ENCODE measurements around the gene DSG3. TPM values are rescaled to one million over a fixed set of nuclear protein-coding genes. Genes with fewer than 3 reads are reported as not detected.

The DSG3 gene
- total RNA-seq, 1 experiment from 2014 or later = 0.05 TPM

DNA sequence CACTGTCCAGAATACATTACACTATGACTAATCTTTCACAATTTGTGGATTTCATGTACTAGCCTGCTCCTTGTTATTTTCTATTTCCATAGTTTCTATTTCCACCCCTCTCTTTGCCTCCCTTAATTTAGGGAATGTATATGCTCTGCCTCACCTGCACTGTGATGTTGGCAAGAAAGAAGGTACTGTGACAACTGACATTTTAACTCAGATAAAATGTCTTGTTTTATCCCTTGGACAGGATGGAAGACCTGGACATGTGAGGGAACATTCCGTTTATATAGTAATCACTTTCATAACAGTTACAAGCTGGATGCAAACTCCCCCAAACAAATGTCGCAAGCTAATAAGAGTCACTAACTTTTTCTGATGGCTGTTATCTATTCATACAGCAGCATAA, 21.5 kb upstream of the DSG3 start:
- no peak for ATAC-seq
- H3K9me3 ChIP-seq (ENCODE audit: control insufficient read depth in 1 of 2, insufficient read depth in 1 of 2, low read depth in 1 of 2, low read length in 2 of 2) = no peaks in the 10 kb centered on the region
- no peak overlapping the region for H3K4me3 ChIP-seq (replicated peaks in 1 of 2; ENCODE audit: low read depth in 1 of 2, low read length in 2 of 2)
- no peak overlapping the region for H3K4me2 ChIP-seq (ENCODE audit: low read length)
- no peaks in the 10 kb centered on the region for H3K9me2 ChIP-seq (ENCODE audit: insufficient read depth)
- H3K36me3 ChIP-seq (ENCODE audit: control insufficient read depth in 1 of 2, insufficient read depth in 2 of 2, low read length in 2 of 2) = no peaks in the 10 kb centered on the region
- CTCF ChIA-PET = no interaction called here
- intact Hi-C loops (cut with micrococcal nuclease) = loop anchor here (10.0 kb wide), 2 partner anchors 299 to 529 kb away; no protein-coding TSS in a partner anchor
- RAD21 ChIA-PET (ENCODE audit: low non-redundant PET in 1 of 2, low total read pairs in 2 of 2, uncharacterized antibody in 2 of 2, unreplicated experiment in 2 of 2) = no interaction called here
- no peak overlapping the region for H3K27ac ChIP-seq (ENCODE audit: low read depth, low read length)
- no TSS peak for BruUV-seq (replicated peaks)
- DNase-seq (ENCODE audit: low read depth, low spot score) = no peak
- no peaks in the 10 kb centered on the region for H3K79me2 ChIP-seq (ENCODE audit: insufficient read depth, low read length)
- no peak overlapping the region for H2AFZ ChIP-seq (ENCODE audit: low read depth, low read length, poor library complexity, severe bottlenecking)
- no peaks in the 10 kb centered on the region for H4K20me1 ChIP-seq (ENCODE audit: insufficient read depth)
- H3K4me1 ChIP-seq (ENCODE audit: control insufficient read depth in 1 of 2, insufficient read depth in 2 of 2, low read length in 2 of 2) = peaks cover 5 to 26% of the 10 kb centered on the region in 2 experiments; a peak in 3 of 4 replicates
- H3K27me3 ChIP-seq (ENCODE audit: insufficient read depth, low read length) = no peaks in the 10 kb centered on the region
- POLR2A ChIA-PET = no interaction called here
- no peak for TF ChIP-seq ZFX (IDR thresholded peaks at IDR 0.05)
- H3K9ac ChIP-seq (ENCODE audit: low read length) = no peak overlapping the region

DNA sequence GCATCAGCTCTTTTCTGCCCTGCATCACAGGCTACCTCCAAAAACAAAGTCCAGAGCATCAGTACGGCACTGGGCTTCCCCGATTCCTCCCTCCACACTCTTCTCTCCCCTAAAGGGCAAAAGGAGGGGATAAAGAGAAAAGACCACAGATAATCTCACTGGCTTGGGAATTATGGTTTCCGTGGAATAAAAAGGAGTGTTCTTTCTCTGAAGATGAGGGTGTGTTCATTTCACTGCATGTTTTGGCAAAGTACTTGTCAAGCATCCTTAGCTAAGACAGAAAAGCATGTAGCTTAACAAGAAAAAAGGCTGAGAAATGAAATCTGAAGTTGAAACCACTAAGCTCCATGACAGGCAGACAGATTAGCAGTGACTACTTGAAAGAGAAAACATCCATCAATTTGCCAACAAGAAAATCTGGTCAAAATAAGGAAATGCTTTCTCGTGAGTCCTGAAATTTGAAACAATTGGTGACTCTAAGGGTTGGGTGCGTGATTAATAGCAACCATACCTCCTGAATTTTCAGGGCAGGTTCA, 20.6 kb upstream of the DSG3 start:
- Histone ChIP-seq H3K27me3 (ENCODE audit: insufficient read depth, low read length) (no peaks in the 10 kb centered on the region), H3K4me1 (ENCODE audit: control insufficient read depth in 1 of 2, insufficient read depth in 2 of 2, low read length in 2 of 2) (peaks cover 5 to 26% of the 10 kb centered on the region in 2 experiments; a peak in 3 of 4 replicates), H4K20me1 (ENCODE audit: insufficient read depth) (no peaks in the 10 kb centered on the region), H3K36me3 (ENCODE audit: control insufficient read depth in 1 of 2, insufficient read depth in 2 of 2, low read length in 2 of 2) (no peaks in the 10 kb centered on the region), H3K4me3 (replicated peaks in 1 of 2; ENCODE audit: low read depth in 1 of 2, low read length in 2 of 2) (no peak overlapping the region), H3K79me2 (ENCODE audit: insufficient read depth, low read length) (no peaks in the 10 kb centered on the region), H3K27ac (ENCODE audit: low read depth, low read length) (no peak overlapping the region), H2AFZ (ENCODE audit: low read depth, low read length, poor library complexity, severe bottlenecking) (no peak overlapping the region), H3K9me2 (ENCODE audit: insufficient read depth) (no peaks in the 10 kb centered on the region), H3K9me3 (ENCODE audit: control insufficient read depth in 1 of 2, insufficient read depth in 1 of 2, low read depth in 1 of 2, low read length in 2 of 2) (no peaks in the 10 kb centered on the region), H3K4me2 (ENCODE audit: low read length) (no peak overlapping the region), H3K9ac (ENCODE audit: low read length) (no peak overlapping the region)
- intact Hi-C loops (cut with micrococcal nuclease) = loop anchor here (10.0 kb wide), 2 partner anchors 298 to 528 kb away; no protein-coding TSS in a partner anchor
- DNase-seq (ENCODE audit: low read depth, low spot score) = no peak
- ChIA-PET CTCF (no interaction called here), POLR2A (no interaction called here), RAD21 (ENCODE audit: low non-redundant PET in 1 of 2, low total read pairs in 2 of 2, uncharacterized antibody in 2 of 2, unreplicated experiment in 2 of 2) (no interaction called here)
- BruUV-seq (replicated peaks) = no TSS peak
- no peak for ATAC-seq
- TF ChIP-seq SIN3A (IDR thresholded peaks at IDR 0.05; ENCODE audit: low read depth) = no peak
- TF ChIP-seq, protein P1, sequence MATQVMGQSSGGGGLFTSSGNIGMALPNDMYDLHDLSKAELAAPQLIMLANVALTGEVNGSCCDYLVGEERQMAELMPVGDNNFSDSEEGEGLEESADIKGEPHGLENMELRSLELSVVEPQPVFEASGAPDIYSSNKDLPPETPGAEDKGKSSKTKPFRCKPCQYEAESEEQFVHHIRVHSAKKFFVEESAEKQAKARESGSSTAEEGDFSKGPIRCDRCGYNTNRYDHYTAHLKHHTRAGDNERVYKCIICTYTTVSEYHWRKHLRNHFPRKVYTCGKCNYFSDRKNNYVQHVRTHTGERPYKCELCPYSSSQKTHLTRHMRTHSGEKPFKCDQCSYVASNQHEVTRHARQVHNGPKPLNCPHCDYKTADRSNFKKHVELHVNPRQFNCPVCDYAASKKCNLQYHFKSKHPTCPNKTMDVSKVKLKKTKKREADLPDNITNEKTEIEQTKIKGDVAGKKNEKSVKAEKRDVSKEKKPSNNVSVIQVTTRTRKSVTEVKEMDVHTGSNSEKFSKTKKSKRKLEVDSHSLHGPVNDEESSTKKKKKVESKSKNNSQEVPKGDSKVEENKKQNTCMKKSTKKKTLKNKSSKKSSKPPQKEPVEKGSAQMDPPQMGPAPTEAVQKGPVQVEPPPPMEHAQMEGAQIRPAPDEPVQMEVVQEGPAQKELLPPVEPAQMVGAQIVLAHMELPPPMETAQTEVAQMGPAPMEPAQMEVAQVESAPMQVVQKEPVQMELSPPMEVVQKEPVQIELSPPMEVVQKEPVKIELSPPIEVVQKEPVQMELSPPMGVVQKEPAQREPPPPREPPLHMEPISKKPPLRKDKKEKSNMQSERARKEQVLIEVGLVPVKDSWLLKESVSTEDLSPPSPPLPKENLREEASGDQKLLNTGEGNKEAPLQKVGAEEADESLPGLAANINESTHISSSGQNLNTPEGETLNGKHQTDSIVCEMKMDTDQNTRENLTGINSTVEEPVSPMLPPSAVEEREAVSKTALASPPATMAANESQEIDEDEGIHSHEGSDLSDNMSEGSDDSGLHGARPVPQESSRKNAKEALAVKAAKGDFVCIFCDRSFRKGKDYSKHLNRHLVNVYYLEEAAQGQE (IDR thresholded peaks at IDR 0.05; ENCODE audit: low read depth) = no peak
- TF ChIP-seq SRF (IDR thresholded peaks at IDR 0.05; ENCODE audit: low read depth) = no peak
- TF ChIP-seq JUND (IDR thresholded peaks at IDR 0.05) = no peak
- TF ChIP-seq, protein P2, sequence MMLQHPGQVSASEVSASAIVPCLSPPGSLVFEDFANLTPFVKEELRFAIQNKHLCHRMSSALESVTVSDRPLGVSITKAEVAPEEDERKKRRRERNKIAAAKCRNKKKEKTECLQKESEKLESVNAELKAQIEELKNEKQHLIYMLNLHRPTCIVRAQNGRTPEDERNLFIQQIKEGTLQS (IDR thresholded peaks at IDR 0.05) = no peak
- TF ChIP-seq POLR2A (IDR thresholded peaks at IDR 0.05; ENCODE audit: borderline replicate concordance, extremely low read depth, insufficient read depth, insufficient read length) = no peak
- no peak for TF ChIP-seq EGR1 (IDR thresholded peaks at IDR 0.05; ENCODE audit: low read depth)
- TF ChIP-seq ELF1 (IDR thresholded peaks at IDR 0.05; ENCODE audit: borderline replicate concordance, low read depth) = no peak
- TF ChIP-seq CBX3 (IDR thresholded peaks at IDR 0.05; ENCODE audit: low read depth) = no peak
- no peak for TF ChIP-seq CEBPB (IDR thresholded peaks at IDR 0.05; ENCODE audit: low read depth)
- TF ChIP-seq EZH2phosphoT487 (IDR thresholded peaks at IDR 0.05; ENCODE audit: borderline replicate concordance) = no peak
- TF ChIP-seq, protein P3, sequence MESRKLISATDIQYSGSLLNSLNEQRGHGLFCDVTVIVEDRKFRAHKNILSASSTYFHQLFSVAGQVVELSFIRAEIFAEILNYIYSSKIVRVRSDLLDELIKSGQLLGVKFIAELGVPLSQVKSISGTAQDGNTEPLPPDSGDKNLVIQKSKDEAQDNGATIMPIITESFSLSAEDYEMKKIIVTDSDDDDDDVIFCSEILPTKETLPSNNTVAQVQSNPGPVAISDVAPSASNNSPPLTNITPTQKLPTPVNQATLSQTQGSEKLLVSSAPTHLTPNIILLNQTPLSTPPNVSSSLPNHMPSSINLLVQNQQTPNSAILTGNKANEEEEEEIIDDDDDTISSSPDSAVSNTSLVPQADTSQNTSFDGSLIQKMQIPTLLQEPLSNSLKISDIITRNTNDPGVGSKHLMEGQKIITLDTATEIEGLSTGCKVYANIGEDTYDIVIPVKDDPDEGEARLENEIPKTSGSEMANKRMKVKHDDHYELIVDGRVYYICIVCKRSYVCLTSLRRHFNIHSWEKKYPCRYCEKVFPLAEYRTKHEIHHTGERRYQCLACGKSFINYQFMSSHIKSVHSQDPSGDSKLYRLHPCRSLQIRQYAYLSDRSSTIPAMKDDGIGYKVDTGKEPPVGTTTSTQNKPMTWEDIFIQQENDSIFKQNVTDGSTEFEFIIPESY (IDR thresholded peaks at IDR 0.05; ENCODE audit: extremely low read depth, insufficient replicate concordance, low read length) = no peak
- TF ChIP-seq, protein P4, sequence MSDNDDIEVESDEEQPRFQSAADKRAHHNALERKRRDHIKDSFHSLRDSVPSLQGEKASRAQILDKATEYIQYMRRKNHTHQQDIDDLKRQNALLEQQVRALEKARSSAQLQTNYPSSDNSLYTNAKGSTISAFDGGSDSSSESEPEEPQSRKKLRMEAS (IDR thresholded peaks at IDR 0.05) = no peak
- no peak for TF ChIP-seq YY1 (IDR thresholded peaks at IDR 0.05; ENCODE audit: extremely low read depth, insufficient replicate concordance, low read depth, low read length)
- TF ChIP-seq SP1 (IDR thresholded peaks at IDR 0.05; ENCODE audit: low read depth) = no peak
- no peak for TF ChIP-seq FOSL1 (IDR thresholded peaks at IDR 0.05; ENCODE audit: low read depth)
- TF ChIP-seq EZH2 (IDR thresholded peaks at IDR 0.05) = no peak
